HTR-8/SVneo (cell line): ENCODE results near the gene NAV2.
A peak's percentile ranks its signal among the peaks of the same experiment; 100 is the strongest.

ENCODE experiments used
- DNase-seq: peaks from one replicate; pipeline ENCODE4 v3.0.0; 2011; ENCODE audit warnings: low spot score, mixed read lengths; ENCODE audit not compliant: insufficient read length
- FAIRE-seq: peaks from 2 replicates; lab custom pipeline; 2011; peaks lifted over from hg19 to GRCh38; lab: Jason Lieb, UNC

NAV2 gene

DNA sequence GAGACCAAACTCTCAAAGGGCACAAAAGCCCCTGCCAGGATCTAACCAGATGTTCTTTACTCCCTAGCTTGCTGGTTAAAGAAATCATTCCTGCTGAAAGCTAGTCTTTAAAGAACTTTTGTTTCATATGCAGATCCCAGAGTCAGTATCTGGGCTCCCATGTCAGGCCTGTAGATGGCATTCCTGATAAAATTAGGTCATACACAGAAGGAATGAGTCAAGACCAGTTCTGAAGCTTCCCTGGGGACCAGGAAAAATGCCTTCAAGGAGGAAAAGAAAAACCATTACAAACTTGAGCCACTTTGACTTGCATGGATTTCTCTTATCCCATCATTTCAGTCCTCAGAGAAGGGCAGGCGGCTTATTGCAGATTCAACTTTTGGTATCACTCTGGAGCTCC lies 441.7 kb downstream of the NAV2 start:
- no peak for FAIRE-seq
- no peak for DNase-seq

- FAIRE-seq: no peak
- no peak for DNase-seq
These were observed 443.1 kb downstream of the NAV2 start for GRCh38 chr11:20155683-20156279.

DNA sequence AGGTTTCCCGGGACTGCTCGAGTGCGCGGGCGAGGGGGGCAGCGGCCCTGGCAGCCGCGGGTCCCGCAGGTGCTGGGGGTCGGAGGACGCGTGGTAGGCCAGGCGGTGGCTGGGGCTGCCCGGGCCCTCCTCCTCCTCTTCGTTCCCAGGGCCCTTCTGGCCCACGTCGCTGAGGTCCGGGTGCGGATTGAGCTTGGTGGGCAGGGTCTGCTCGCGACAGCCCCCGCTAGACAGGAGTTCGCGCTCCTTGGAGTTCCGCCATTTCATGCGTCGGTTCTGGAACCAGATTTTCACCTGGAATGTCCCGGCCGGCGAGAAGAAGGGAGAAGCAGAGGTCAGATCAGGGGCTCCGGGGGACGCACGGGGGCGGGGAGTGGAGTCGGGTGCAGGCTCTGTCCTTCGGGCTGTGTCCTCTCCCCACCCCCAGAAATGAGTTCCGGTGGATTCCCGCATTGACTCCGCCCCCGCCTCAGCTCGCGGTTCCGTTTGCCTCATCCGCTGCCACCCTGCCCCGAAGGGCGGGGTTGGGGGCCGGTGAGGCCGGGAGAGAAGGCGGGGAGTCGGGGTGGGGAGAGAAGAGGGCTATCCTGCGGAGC lies 443.7 kb downstream of the NAV2 start:
- FAIRE-seq (no peak), DNase-seq (no peak)

GRCh38 chr11:20156876-20157613 lies 444.4 kb downstream of the NAV2 start:
- DNase-seq (no peak), FAIRE-seq (no peak)

DNA sequence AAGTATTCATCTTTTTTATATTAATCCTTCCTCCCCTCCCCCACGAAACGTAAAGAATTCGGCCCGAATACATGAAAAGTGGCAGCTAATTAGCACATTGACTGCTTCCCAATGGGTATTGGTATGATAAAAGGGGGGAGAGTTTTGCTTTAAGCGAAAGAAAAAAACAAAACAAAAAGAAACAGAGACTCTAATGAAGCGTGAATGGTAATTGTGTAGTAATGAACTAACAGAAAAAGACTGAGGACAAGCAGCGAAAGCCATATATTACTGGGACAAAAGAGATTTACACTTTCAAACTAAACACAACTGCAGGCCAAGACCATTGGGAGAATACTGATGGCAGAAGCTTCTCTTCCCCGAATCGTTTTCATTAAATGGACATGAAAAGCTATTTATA lies 445.1 kb downstream of the NAV2 start:
- FAIRE-seq (no peak), DNase-seq (no peak)

GRCh38 chr11:20158597-20159257 lies 446.1 kb downstream of the NAV2 start:
- DNase-seq (peak; percentile 61), FAIRE-seq (no peak)

DNA sequence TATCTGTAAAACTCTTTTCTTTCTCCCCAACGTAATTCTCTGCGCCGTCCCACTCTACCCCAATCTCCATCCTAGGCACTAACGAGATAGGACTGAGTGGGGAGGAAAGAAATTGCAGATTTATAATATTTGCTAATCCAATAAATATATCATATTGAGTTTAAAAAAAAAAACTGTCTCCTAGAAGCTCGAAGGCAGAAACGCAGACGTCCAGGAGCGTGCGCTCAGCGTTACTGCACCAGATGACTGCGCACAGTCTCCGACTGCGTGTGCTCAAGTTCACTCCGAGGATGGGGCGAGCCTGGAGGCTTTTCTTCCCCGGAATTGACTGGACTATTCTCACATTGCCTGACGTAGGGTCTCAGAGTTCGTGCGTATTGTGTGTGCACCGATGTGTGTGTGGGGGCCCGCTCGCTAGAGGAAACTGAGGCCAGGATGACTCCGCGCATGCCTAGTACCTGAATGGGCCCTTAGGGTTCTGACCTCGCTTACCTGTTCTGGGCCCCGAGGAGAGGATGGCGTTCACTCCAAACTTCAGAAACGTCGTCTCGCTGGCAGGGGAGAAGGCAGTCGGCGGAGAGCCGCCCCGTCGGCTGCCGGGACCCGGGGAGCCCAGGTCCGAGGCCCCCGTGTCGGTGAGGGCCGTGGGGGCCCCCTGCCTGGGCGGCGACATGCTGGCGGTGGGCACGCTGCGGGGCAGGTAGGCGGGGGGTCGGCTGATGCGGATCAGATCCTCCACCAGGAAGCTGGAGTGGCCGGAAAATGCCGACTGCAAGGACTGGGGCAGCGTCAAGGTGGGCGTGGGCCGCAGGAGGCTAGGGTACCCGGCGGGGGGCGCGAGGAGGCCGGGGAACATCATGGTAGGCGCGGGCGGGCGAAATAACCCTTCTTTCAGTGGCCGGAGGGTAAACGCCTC lies 447.1 kb downstream of the NAV2 start:
- no peak for DNase-seq
- FAIRE-seq: no peak

DNA sequence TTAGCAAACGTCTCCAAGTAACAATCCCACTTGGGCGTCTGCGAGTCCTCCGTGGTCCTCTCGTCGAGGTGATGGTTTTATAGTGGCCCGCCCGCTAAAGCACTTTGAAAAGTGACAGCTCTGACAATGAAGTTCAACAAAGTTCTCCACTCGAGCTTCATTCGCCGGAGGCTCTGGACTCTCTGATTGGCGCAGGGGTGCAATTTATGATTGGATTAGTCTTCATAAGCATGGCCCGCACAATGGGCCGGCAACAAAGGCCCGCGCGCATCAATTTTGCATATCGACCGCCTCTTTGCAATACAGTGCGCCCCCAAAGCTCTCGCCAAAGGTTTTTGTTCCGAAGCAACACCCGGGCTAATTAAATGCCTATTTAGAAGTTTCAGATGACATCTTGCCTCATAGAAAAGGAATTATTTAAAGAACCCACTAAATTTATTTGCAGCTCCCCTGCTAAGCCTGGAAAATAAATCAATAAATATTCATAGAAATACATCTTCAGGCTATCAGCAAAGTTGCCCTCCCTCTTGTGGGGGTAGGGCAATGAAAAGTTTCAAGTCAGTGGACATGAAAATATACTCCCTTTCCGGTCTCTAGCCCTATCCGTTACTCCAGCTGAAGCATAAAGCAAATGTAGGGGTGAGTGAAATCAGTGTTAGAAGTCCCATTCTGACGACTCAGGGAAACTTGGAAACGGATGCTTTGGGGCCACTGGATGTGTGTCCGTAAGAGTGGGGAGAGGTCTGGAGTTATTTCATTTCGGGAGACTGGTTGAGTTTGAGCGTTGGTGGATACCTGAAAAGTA lies 448.0 kb downstream of the NAV2 start, which contains the start of gene DBX1:
Gene DBX1 (minus strand): TSS at position 51 of the 805 bp plus-strand sequence. CDS start 151 bp downstream, outside the sequence.
- FAIRE-seq: no peak
- DNase-seq: no peak

DNA sequence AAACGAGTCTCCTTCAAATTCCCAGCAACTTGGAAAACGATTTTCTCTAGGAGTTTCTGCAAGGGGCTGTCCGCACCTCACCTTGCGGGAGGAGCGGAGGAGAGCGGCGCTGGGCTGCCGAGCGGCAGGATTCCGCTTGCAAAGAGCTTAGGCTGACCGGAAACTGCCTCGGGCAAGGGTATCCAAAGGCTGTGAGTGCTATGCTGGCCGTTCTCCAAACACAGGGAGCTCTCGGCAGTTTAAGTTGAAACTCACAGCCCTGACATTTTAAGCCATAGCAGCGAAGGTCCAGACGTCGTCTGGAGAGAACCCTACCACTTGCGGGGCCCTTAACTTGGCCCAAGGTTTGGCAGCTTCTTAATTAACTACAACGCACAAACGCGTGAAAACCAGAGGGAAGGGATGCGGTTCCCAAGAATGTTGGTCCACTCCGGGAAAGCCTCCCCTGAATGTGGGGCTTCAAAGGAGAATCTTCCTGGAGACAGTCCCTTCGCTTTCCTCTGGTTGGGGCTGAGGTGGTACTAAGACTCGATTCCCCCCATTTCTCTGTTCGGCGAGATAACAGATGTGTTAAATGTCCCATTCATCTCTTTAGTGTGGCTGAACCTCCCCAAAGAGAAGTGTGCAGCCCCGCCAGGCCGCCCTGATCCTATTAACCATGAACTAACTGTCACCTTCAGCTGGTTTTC lies 448.7 kb downstream of the NAV2 start:
- DNase-seq (no peak), FAIRE-seq (no peak)

DNA sequence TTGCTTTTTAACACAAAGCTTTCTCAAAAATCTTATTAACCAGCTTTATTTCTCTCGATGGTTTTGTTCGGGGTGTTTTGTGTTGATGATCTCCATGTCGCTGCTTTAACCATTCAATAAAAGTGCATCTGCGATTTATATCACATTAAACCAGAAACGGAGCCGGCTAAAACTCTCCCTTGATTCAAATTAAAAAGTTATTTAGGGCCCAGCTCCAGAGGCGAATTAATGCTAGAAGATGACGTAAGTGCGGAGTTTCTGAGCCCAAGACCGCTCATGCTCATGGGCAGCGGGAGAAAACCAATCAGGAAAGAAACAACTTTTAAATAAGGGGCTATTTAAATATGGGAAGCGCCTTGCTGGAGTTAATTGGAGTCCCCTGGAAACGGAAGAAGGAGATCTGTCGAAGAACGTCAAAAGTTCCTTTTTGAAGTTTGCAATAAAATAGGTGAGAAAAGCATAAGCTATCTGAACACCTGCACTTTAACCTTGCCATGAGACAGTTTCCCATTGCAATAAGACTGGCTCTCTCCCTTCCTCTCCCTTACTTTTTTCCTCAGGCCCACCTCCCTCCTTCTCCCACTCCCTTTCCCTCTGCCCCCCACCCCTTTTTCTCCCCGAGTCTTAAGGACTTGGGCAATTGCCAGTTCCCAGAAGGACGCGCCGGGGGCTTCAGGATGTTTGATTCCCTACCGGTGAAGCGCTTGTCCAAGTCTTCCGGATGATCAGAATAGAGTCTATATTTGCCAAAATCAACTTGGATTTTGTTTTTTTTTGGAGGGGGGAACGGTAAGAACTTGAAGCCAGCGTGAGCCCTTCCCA lies 449.5 kb downstream of the NAV2 start:
- no peak for DNase-seq
- FAIRE-seq: no peak

GRCh38 chr11:20162824-20163782 lies 450.5 kb downstream of the NAV2 start:
- no peak for DNase-seq
- peak; percentile 69 for FAIRE-seq

- DNase-seq (no peak), FAIRE-seq (no peak)
These were observed 451.3 kb downstream of the NAV2 start for GRCh38 chr11:20163783-20164481.
